Stimulated activated CD8-positive, alpha-beta memory T cell treated with anti-CD3 and anti-CD28 coated beads, Interleukin-7, amount 100 ng/mL, for 1 hour (primary cell): ENCODE results near the gene IFI27L1.
A peak's percentile ranks its signal among the peaks of the same experiment; 100 is the strongest.

Experiments
- DNase-seq, 2 donors: peaks; one replicate each; pipeline ENCODE4 v3.0.0-alpha.2; 2020; ENCODE audit warnings: low read depth in 2 of 2

IFI27L1 gene

DNA sequence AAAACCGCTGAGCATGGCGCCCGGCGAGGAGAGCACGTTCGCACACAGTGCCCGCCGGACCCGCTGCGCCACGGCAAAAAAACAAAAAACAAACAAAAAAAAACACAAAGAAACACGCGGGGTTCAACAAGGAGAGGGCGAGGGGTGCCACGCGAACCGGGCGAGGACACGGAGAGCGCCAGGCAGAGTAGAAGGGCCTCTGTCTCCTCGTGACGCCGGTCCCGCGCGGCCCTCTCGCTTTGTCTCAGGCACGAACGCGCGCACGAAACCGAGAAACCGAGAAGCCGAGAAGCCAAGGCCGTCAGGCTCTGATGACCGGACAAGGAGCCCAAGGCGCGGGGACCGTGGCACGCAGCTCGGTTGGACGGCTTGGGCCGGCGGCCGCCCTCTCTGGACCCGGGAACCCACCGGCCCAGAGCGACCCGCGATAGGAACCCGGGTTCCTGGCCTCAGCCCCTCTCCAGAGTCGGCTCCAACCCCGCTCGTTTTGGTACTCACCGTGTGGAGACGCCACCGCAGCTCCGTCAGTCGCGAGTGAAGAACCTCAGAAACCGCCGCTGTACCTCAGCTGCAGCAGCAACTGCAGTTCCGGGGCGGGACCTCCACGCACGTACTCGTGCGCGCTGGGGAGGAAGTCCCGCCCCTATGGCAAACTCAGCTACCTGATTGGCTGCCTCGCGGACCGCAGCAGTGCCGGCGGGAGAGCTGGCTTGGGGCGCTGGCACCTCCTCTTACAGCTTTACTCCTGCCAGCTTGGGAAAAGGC lies at the start of gene IFI27L1, which contains the start of gene DDX24:
IFI27L1 (plus strand) TSS at position 690 of the 765 bp plus-strand sequence. CDS start 15,628 bp downstream, outside the sequence.
DDX24 (minus strand) TSS at position 582 of the 765 bp plus-strand sequence. CDS start 1,460 bp downstream, outside the sequence.
- DNase-seq, result peak; percentile 90 to 94

DNA sequence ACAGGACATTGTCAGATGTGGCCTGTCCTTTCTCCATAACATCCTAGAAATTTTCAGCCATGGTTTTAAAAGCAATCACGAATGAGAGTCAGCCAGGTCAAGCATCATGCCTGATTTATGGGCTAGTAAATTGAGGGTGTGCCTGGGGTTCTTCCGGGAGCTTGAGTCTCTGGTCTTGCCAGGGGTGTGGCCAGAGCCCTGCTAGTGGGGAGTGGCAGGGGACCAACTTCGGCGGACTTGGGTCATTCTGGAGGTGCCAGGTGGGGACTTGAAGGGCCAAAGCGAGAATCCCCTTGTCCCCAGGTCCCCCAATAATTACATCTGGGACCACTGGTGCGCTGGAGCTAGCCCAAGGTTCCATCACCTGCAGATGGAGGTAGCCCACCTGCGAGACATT lies 49.2 kb upstream of the IFI27L1 start:
- no peak for DNase-seq

GRCh38 chr14:94034886-94035285 lies 46.2 kb upstream of the IFI27L1 start:
- DNase-seq, result no peak

DNA sequence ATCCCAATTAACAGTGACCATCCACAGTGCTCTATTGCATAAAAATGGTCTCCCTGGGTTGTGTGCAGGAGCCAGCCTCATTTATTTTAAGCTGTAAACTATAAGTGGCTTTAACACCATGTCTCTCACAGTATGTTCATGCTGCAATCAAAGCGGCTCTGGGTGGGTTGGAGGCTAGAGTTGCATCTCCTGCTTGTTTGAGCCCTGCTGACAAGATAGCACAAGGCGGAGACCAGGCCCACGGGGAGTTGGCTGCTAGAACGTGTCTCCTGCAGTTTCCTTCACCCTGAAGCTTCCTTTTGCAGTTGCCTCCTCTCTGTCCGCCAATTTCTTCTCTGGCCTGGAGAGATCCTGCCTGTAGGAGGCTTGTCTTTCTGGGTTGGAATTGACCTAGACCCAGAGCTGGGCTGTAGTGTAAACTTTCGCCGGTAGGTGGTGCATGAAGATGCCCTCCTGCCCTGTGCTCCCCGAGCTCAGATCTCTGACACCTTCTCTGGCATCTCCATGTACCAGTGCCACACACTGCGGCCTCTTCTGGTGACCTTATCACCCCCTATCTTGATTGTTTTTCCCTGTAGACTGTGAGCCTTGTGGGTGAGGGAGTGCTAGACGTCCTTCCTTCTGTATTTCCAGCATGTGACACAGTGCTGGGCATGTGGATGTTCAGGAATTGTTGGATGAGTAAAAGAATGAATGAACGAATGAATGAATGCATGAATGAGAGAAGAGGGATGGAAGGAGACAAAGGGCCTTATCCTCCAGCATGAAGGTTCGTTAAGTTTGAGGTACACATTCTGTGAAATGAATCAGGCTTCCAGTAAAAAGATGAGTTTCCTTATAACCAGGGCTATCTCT lies 44.6 kb upstream of the IFI27L1 start:
- peak; percentile 38 to 60 for DNase-seq

DNA sequence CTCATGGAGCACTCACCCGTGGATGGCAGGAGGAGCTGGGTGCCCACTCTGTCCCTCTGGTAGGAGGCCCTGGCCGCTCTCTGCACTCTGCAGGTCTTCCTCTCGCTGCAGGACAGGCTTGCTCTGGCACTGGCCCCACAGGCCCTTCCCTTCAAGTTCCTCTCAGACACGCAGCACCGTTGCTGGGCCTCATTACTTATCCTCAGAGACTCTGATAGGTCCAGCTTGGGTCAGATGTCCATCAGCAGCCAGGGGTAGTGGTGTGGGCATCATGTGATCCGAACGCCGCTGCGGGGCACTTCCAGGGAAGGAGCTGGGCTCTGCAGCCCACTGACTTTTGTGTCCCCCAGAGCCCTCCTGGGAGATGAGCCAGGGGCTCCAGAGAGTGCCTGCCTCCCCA lies 43.2 kb upstream of the IFI27L1 start:
- DNase-seq, result no peak

DNA sequence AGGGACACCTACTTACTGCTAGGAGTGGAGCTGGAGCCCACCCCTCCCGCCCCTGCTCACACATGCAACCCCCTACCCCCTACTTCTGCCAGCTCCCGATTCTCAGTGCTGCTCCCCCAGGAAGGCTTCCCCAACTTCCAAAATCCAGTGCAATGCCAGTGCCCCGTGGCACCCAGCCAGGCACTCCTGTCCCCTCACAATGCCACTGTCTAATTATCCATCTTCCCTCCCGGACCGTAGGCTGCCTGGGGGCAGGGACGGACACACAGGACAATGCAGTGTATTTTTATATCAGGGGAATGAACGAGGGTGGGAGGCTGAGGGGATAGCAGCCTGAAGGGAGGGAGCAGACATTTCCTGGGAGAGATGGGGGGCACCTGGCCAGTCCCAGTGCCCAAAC lies 42.6 kb upstream of the IFI27L1 start:
- DNase-seq, result no peak

- DNase-seq, result no peak
Observed at GRCh38 chr14:94038921-94039629, 42.0 kb upstream of the IFI27L1 start.

GRCh38 chr14:94040247-94040646 lies 40.9 kb upstream of the IFI27L1 start:
- no peak for DNase-seq

- no peak for DNase-seq
Observed at GRCh38 chr14:94040796-94041195, 40.3 kb upstream of the IFI27L1 start.

- no peak for DNase-seq
Observed at GRCh38 chr14:94041551-94042346, 39.4 kb upstream of the IFI27L1 start.

- DNase-seq, result no peak
Observed at GRCh38 chr14:94042433-94043091, 38.5 kb upstream of the IFI27L1 start.

GRCh38 chr14:94043111-94043755 lies 37.9 kb upstream of the IFI27L1 start:
- DNase-seq, result no peak

- no peak for DNase-seq
Observed at GRCh38 chr14:94043756-94044475, 37.2 kb upstream of the IFI27L1 start.

- DNase-seq, result no peak
Observed at GRCh38 chr14:94044476-94045091, 36.5 kb upstream of the IFI27L1 start.

- DNase-seq, result no peak
Observed at GRCh38 chr14:94045101-94045500, 36.0 kb upstream of the IFI27L1 start.

- DNase-seq, result no peak
Observed at GRCh38 chr14:94045563-94046345, 35.4 kb upstream of the IFI27L1 start.

DNA sequence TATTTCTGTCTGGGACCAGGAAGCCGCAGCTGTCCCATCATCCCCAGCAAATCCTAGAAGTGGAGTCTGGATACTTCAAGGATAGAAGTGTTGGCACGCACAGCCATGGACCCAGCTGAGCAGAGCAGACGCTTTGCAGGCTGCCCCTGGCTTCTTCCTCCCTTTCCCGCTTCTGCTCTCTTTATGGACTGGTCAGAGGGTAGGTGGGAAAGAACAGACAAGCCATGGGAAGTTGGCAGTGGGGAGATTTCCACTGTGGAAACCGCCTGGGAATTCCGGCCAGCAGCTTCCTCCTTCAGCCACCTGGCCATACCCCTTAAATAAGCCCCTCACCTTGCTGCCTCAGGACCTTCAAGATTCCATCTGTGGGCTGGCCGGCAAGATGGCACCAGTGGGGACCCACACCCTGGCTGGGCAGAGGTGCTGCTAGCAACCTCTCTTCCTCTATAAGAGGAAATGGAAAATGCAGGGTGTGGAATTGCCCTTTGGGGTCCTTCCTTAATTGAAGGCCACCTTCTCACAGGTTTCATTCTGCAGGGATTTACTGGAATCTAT lies 34.3 kb upstream of the IFI27L1 start:
- DNase-seq, result no peak

GRCh38 chr14:94047581-94047980 lies 33.5 kb upstream of the IFI27L1 start:
- no peak for DNase-seq
